Measurements from ENCODE around the gene AGPS. TPM values are rescaled to one million over a fixed set of nuclear protein-coding genes. Genes with fewer than 3 reads are reported as not detected.
"Not testable (repeated sequence)": the region's sequence is repeated elsewhere in the genome, so short reads cannot be mapped to it uniquely, and the experiment has no call there.

Gene AGPS
- total RNA-seq, 2 donors from 2014 or later = 54.3 to 62.2 TPM

- not testable (repeated sequence) for H3K36me3 Mint-ChIP-seq; ATAC-seq; H3K9me3 Mint-ChIP-seq; H3K27ac Mint-ChIP-seq; DNase-seq (ENCODE audit: low spot score); H3K4me3 Mint-ChIP-seq; H3K27me3 Mint-ChIP-seq
- peaks cover 47 to 54% of the 10 kb centered on the region in 2 donors for H3K4me1 Mint-ChIP-seq (ENCODE audit: low read depth in 2 of 2)
Measured at GRCh38 chr2:177410629-177411028, 18.1 kb downstream of the AGPS start.

GRCh38 chr2:177413703-177414102 lies 21.1 kb downstream of the AGPS start:
- Mint-ChIP-seq H3K4me3 (no peak overlapping the region), H3K27me3 (no peaks in the 10 kb centered on the region), H3K27ac (no peak overlapping the region), H3K9me3 (no peaks in the 10 kb centered on the region), H3K4me1 (ENCODE audit: low read depth in 2 of 2) (peaks cover 34 to 35% of the 10 kb centered on the region in 2 donors), H3K36me3 (no peaks in the 10 kb centered on the region)
- DNase-seq (ENCODE audit: low spot score) (no peak), ATAC-seq (no peak)

GRCh38 chr2:177419274-177419673 lies 26.7 kb downstream of the AGPS start:
- Mint-ChIP-seq H3K4me3 (no peak overlapping the region), H3K9me3 (no peaks in the 10 kb centered on the region), H3K27me3 (no peaks in the 10 kb centered on the region), H3K4me1 (ENCODE audit: low read depth in 2 of 2) (peaks cover 16 to 27% of the 10 kb centered on the region in 2 donors), H3K36me3 (no peaks in the 10 kb centered on the region), H3K27ac (no peak overlapping the region)
- no peak for ATAC-seq
- no peak for DNase-seq (ENCODE audit: low spot score)

- Mint-ChIP-seq H3K9me3 (peaks cover 8% of the 10 kb centered on the region), H3K27me3 (no peaks in the 10 kb centered on the region), H3K36me3 (peaks cover 19% of the 10 kb centered on the region), H3K4me3 (no peak overlapping the region), H3K27ac (no peak overlapping the region), H3K4me1 (ENCODE audit: low read depth in 2 of 2) (peaks cover 30 to 37% of the 10 kb centered on the region in 2 donors)
- ATAC-seq = no peak
- no peak for DNase-seq (ENCODE audit: low spot score)
Measured at GRCh38 chr2:177422271-177422670, 29.7 kb downstream of the AGPS start.

- DNase-seq (ENCODE audit: low spot score); H3K4me3 Mint-ChIP-seq; H3K27me3 Mint-ChIP-seq; H3K27ac Mint-ChIP-seq; ATAC-seq: not testable (repeated sequence)
- H3K4me1 Mint-ChIP-seq (ENCODE audit: low read depth in 2 of 2) = peaks cover 42 to 47% of the 10 kb centered on the region in 2 donors
- peaks cover 37% of the 10 kb centered on the region for H3K36me3 Mint-ChIP-seq
- peaks cover 22% of the 10 kb centered on the region for H3K9me3 Mint-ChIP-seq
Measured at GRCh38 chr2:177424120-177424519, 31.5 kb downstream of the AGPS start.

GRCh38 chr2:177424620-177425019 lies 32.0 kb downstream of the AGPS start:
- ATAC-seq; H3K4me3 Mint-ChIP-seq; H3K27ac Mint-ChIP-seq; DNase-seq (ENCODE audit: low spot score); H3K27me3 Mint-ChIP-seq: not testable (repeated sequence)
- Mint-ChIP-seq H3K36me3 (peaks cover 41% of the 10 kb centered on the region), H3K9me3 (peaks cover 23% of the 10 kb centered on the region), H3K4me1 (ENCODE audit: low read depth in 2 of 2) (peaks cover 46% of the 10 kb centered on the region in 2 donors)

GRCh38 chr2:177427316-177427715 lies 34.7 kb downstream of the AGPS start:
- no peak overlapping the region for H3K27ac Mint-ChIP-seq
- no peak overlapping the region for H3K4me3 Mint-ChIP-seq
- no peaks in the 10 kb centered on the region for H3K27me3 Mint-ChIP-seq
- peaks cover 42 to 46% of the 10 kb centered on the region in 2 donors for H3K4me1 Mint-ChIP-seq (ENCODE audit: low read depth in 2 of 2)
- DNase-seq (ENCODE audit: low spot score) = no peak
- peaks cover 51% of the 10 kb centered on the region for H3K36me3 Mint-ChIP-seq
- ATAC-seq = no peak
- peaks cover 23% of the 10 kb centered on the region for H3K9me3 Mint-ChIP-seq

GRCh38 chr2:177427936-177428335 lies 35.4 kb downstream of the AGPS start:
- not testable (repeated sequence) for H3K4me3 Mint-ChIP-seq; H3K27ac Mint-ChIP-seq; H3K27me3 Mint-ChIP-seq; ATAC-seq; DNase-seq (ENCODE audit: low spot score)
- Mint-ChIP-seq H3K4me1 (ENCODE audit: low read depth in 2 of 2) (peaks cover 46 to 50% of the 10 kb centered on the region in 2 donors), H3K9me3 (peaks cover 23% of the 10 kb centered on the region), H3K36me3 (peaks cover 57% of the 10 kb centered on the region)

GRCh38 chr2:177429688-177430325 lies 37.2 kb downstream of the AGPS start:
- Mint-ChIP-seq H3K27ac (no peak overlapping the region), H3K9me3 (peaks cover 28% of the 10 kb centered on the region), H3K4me1 (ENCODE audit: low read depth in 2 of 2) (peaks cover 39 to 41% of the 10 kb centered on the region in 2 donors), H3K4me3 (no peak overlapping the region), H3K27me3 (no peaks in the 10 kb centered on the region), H3K36me3 (peaks cover 68% of the 10 kb centered on the region)
- no peak for ATAC-seq
- no peak for DNase-seq (ENCODE audit: low spot score)

- ATAC-seq = no peak
- peaks cover 28% of the 10 kb centered on the region for H3K9me3 Mint-ChIP-seq
Measured at GRCh38 chr2:177430411-177430810, 37.8 kb downstream of the AGPS start.

GRCh38 chr2:177431111-177431725 lies 38.6 kb downstream of the AGPS start:
- not testable (repeated sequence) for ATAC-seq; H3K4me3 Mint-ChIP-seq; DNase-seq (ENCODE audit: low spot score); H3K27me3 Mint-ChIP-seq; H3K27ac Mint-ChIP-seq
- peaks cover 62% of the 10 kb centered on the region for H3K36me3 Mint-ChIP-seq
- peaks cover 24% of the 10 kb centered on the region for H3K9me3 Mint-ChIP-seq
- peaks cover 28 to 30% of the 10 kb centered on the region in 2 donors for H3K4me1 Mint-ChIP-seq (ENCODE audit: low read depth in 2 of 2)

More at GRCh38 chr2:177430411-177430810, 37.8 kb downstream of the AGPS start:
- H3K4me3 Mint-ChIP-seq = no peak overlapping the region
- DNase-seq (ENCODE audit: low spot score) = no peak
- H3K4me1 Mint-ChIP-seq (ENCODE audit: low read depth in 2 of 2) = peaks cover 36 to 38% of the 10 kb centered on the region in 2 donors
- no peak overlapping the region for H3K27ac Mint-ChIP-seq
- H3K36me3 Mint-ChIP-seq = peaks cover 64% of the 10 kb centered on the region
- no peaks in the 10 kb centered on the region for H3K27me3 Mint-ChIP-seq

- H3K4me1 Mint-ChIP-seq (ENCODE audit: low read depth in 2 of 2) = peaks cover 16 to 17% of the 10 kb centered on the region in 2 donors
- H3K27ac Mint-ChIP-seq = no peak overlapping the region
- no peak for ATAC-seq
- peaks cover 15% of the 10 kb centered on the region for H3K9me3 Mint-ChIP-seq
- no peak overlapping the region for H3K4me3 Mint-ChIP-seq
- H3K27me3 Mint-ChIP-seq = no peaks in the 10 kb centered on the region
- H3K36me3 Mint-ChIP-seq = peaks cover 47% of the 10 kb centered on the region
- no peak for DNase-seq (ENCODE audit: low spot score)
Measured at GRCh38 chr2:177432703-177433102, 40.1 kb downstream of the AGPS start.

GRCh38 chr2:177433402-177433801 lies 40.8 kb downstream of the AGPS start:
- H3K9me3 Mint-ChIP-seq = peaks cover 10% of the 10 kb centered on the region
- no peak overlapping the region for H3K4me3 Mint-ChIP-seq
- H3K4me1 Mint-ChIP-seq (ENCODE audit: low read depth in 2 of 2) = peaks cover 11 to 13% of the 10 kb centered on the region in 2 donors
- H3K36me3 Mint-ChIP-seq = peaks cover 40% of the 10 kb centered on the region
- H3K27me3 Mint-ChIP-seq = no peaks in the 10 kb centered on the region
- H3K27ac Mint-ChIP-seq = no peak overlapping the region
- DNase-seq (ENCODE audit: low spot score) (no peak), ATAC-seq (no peak)

GRCh38 chr2:177434475-177434874 lies 41.9 kb downstream of the AGPS start:
- H3K36me3 Mint-ChIP-seq = peaks cover 30% of the 10 kb centered on the region
- no peak overlapping the region for H3K4me3 Mint-ChIP-seq
- H3K4me1 Mint-ChIP-seq (ENCODE audit: low read depth in 2 of 2) = peaks cover 4 to 6% of the 10 kb centered on the region in 2 donors
- ATAC-seq (no peak), DNase-seq (ENCODE audit: low spot score) (no peak)
- H3K27me3 Mint-ChIP-seq = no peaks in the 10 kb centered on the region
- H3K27ac Mint-ChIP-seq = no peak overlapping the region
- peaks cover 5% of the 10 kb centered on the region for H3K9me3 Mint-ChIP-seq

Measured in natural killer cell treated with Interleukin-12 subunit alpha and Interleukin-12 subunit beta and Interleukin-15 and Interleukin-18, amount 100 ng/mL, for 72 hours (primary cell).